CD8-positive, alpha-beta memory T cell (primary cell): ENCODE measurements around the gene TREX2. TPM values are rescaled to one million over a fixed set of nuclear protein-coding genes. Genes with fewer than 3 reads are reported as not detected.

Experiments used
- CTCF ChIA-PET: fragments of 350-600 bp; sonication (Branson Sonifier 250); formaldehyde crosslinking; loops from one replicate; lab custom pipeline; 2021; ENCODE audit warnings: antibody characterized with exemption; lab: Charles Lee
- POLR2A ChIA-PET: fragments of 350-600 bp; sonication (Branson Sonifier 250); formaldehyde crosslinking; loops from one replicate; lab custom pipeline; 2021; ENCODE audit warnings: antibody characterized with exemption; lab: Charles Lee
- DNase-seq, 5 donors: peaks; one replicate each; pipeline versions ENCODE4 v3.0.0 to v3.0.0-alpha.2; 2020 to 2022; ENCODE audit warnings: mixed read lengths in 1 of 5
- H3K27ac ChIP-seq: one replicate; pipeline ENCODE4 v1.7.0; 2013; ENCODE audit warnings: low read depth, mild to moderate bottlenecking, low read length, moderate library complexity
- H3K27me3 ChIP-seq: 2 replicates; pipeline ENCODE4 v1.7.0; 2013; ENCODE audit warnings: low read length, mild to moderate bottlenecking; ENCODE audit not compliant: insufficient read depth, poor library complexity, severe bottlenecking
- H3K36me3 ChIP-seq: 2 replicates; pipeline ENCODE4 v1.7.0; 2013; ENCODE audit warnings: mild to moderate bottlenecking, low read length, moderate library complexity; ENCODE audit not compliant: insufficient read depth
- H3K4me1 ChIP-seq: 2 replicates; pipeline ENCODE4 v1.7.0; 2013; ENCODE audit warnings: mild to moderate bottlenecking, low read length, moderate library complexity; ENCODE audit not compliant: insufficient read depth
- H3K4me3 ChIP-seq: 2 replicates; pipeline ENCODE4 v1.7.0; 2013; ENCODE audit warnings: mild to moderate bottlenecking, low read length
- H3K9me3 ChIP-seq: 2 replicates; pipeline ENCODE4 v1.7.0; 2013; ENCODE audit warnings: mild to moderate bottlenecking, low read length
- H3K27ac Mint-ChIP-seq, 8 donors: one replicate each; pipeline ENCODE4 v1.8.0; 2020 to 2021; ENCODE audit warnings: mixed read lengths in 8 of 8, mild to moderate bottlenecking in 6 of 8, inconsistent platforms in 3 of 8, moderate library complexity in 3 of 8
- H3K27me3 Mint-ChIP-seq, 2 donors: one replicate each; pipeline ENCODE4 v1.8.0; 2020 to 2021; ENCODE audit warnings: mixed read lengths in 2 of 2, mild to moderate bottlenecking in 1 of 2, moderate library complexity in 1 of 2
- H3K36me3 Mint-ChIP-seq, 3 donors: one replicate each; pipeline ENCODE4 v1.8.0; 2020 to 2021; ENCODE audit warnings: mixed read lengths in 3 of 3, inconsistent platforms in 1 of 3, mild to moderate bottlenecking in 1 of 3
- H3K4me1 Mint-ChIP-seq, 3 donors: one replicate each; pipeline ENCODE4 v1.8.0; 2020 to 2021; ENCODE audit warnings: mixed read lengths in 3 of 3, inconsistent platforms in 1 of 3, mild to moderate bottlenecking in 1 of 3
- H3K4me3 Mint-ChIP-seq, 7 donors: one replicate each; pipeline ENCODE4 v1.8.0; 2020 to 2021; ENCODE audit warnings: mixed read lengths in 7 of 7, mild to moderate bottlenecking in 6 of 7, moderate library complexity in 4 of 7, inconsistent platforms in 2 of 7
- H3K9me3 Mint-ChIP-seq, 5 donors: one replicate each; pipeline ENCODE4 v1.8.0; 2020 to 2022; ENCODE audit warnings: mixed read lengths in 5 of 5, mild to moderate bottlenecking in 3 of 5, moderate library complexity in 2 of 5, inconsistent platforms in 1 of 5
- polyA plus RNA-seq: library from polyadenylated mRNA; unstranded; fragments of 300-500 nt; fragmentation: Illumina TruSeq; gene quantifications from one replicate; pipeline ENCODE4 v1.2.3, GENCODE V29; 2021
- total RNA-seq, 2 experiments: library from RNA; stranded (reverse); gene quantifications; one replicate each; pipeline ENCODE4 v1.2.3, GENCODE V29; 2021

The TREX2 gene
- total and polyA plus RNA-seq, 3 experiments from 2014 or later = 0.77 to 2.3 (median 1.9) TPM

GRCh38 chrX:153444333-153445011 lies 1.4 kb downstream of the TREX2 start:
- Mint-ChIP-seq H3K36me3 (peaks cover 0 to 3% (median 0%) of the 10 kb centered on the region in 3 donors), H3K27ac (no peak overlapping the region), H3K4me3 (no peak overlapping the region), H3K27me3 (peaks cover 0 to 2% of the 10 kb centered on the region in 2 donors), H3K9me3 (peaks cover 0 to 2% (median 0%) of the 10 kb centered on the region in 5 donors), H3K4me1 (no peaks in the 10 kb centered on the region)
- Histone ChIP-seq H3K36me3 (no peaks in the 10 kb centered on the region), H3K9me3 (no peaks in the 10 kb centered on the region), H3K27ac (no peak overlapping the region), H3K4me1 (no peaks in the 10 kb centered on the region), H3K27me3 (no peaks in the 10 kb centered on the region), H3K4me3 (no peak overlapping the region)
- no peak for DNase-seq
- ChIA-PET CTCF (no interaction called here), POLR2A (no interaction called here)

GRCh38 chrX:153443476-153444332 lies 2.2 kb downstream of the TREX2 start:
- H3K4me3 ChIP-seq = no peak overlapping the region
- Mint-ChIP-seq H3K27me3 (peaks cover under 1 to 4% of the 10 kb centered on the region in 2 donors), H3K4me1 (no peaks in the 10 kb centered on the region), H3K4me3 (no peak overlapping the region), H3K9me3 (peaks cover 0 to 2% (median 0%) of the 10 kb centered on the region in 5 donors), H3K36me3 (peaks cover 0 to 2% (median 0%) of the 10 kb centered on the region in 3 donors), H3K27ac (peak overlapping the region in 1 of 8 donors; percentile 23)
- H3K27me3 ChIP-seq = no peaks in the 10 kb centered on the region
- no peak overlapping the region for H3K27ac ChIP-seq
- no peaks in the 10 kb centered on the region for H3K9me3 ChIP-seq
- no peaks in the 10 kb centered on the region for H3K4me1 ChIP-seq
- POLR2A ChIA-PET = no interaction called here
- H3K36me3 ChIP-seq = no peaks in the 10 kb centered on the region
- CTCF ChIA-PET = no interaction called here
- no peak for DNase-seq

DNA sequence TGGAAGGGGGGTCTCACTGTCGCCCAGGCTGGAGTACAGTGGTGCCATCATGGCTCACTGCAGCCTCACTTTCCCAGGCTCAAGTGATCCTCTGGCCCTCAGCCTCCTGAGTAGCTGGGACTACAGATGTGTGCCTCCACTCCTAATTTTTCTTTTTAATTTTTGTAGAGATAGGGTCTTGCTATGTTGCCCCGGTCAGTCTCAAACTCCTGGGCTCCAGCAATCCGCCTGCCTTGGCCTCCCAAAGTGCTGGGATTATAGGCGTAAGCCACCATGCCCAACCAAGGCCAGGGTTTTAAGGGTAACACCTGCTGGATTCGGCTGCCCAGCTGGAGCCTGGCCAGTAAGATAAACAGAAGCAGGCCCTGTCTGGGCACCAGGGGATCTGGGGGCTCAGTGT lies 3.4 kb downstream of the TREX2 start:
- CTCF ChIA-PET = no interaction called here
- Histone ChIP-seq H3K4me3 (no peak overlapping the region), H3K4me1 (no peaks in the 10 kb centered on the region), H3K9me3 (no peaks in the 10 kb centered on the region), H3K27me3 (no peaks in the 10 kb centered on the region), H3K36me3 (no peaks in the 10 kb centered on the region), H3K27ac (no peak overlapping the region)
- Mint-ChIP-seq H3K27ac (no peak overlapping the region), H3K4me1 (no peaks in the 10 kb centered on the region), H3K4me3 (no peak overlapping the region), H3K27me3 (peaks cover 6 to 8% of the 10 kb centered on the region in 2 donors), H3K36me3 (no peaks in the 10 kb centered on the region), H3K9me3 (peaks cover 0 to 2% (median 0%) of the 10 kb centered on the region in 5 donors)
- POLR2A ChIA-PET = no interaction called here
- no peak for DNase-seq

GRCh38 chrX:153441981-153442380 lies 3.9 kb downstream of the TREX2 start:
- H3K27ac ChIP-seq = no peak overlapping the region
- no peaks in the 10 kb centered on the region for H3K9me3 ChIP-seq
- Mint-ChIP-seq H3K27me3 (peaks cover 6 to 12% of the 10 kb centered on the region in 2 donors), H3K27ac (peak overlapping the region in 1 of 8 donors; percentile 54), H3K36me3 (no peaks in the 10 kb centered on the region), H3K9me3 (peaks cover 0 to 2% (median 0%) of the 10 kb centered on the region in 5 donors), H3K4me3 (no peak overlapping the region), H3K4me1 (no peaks in the 10 kb centered on the region)
- DNase-seq = no peak
- ChIA-PET CTCF (no interaction called here), POLR2A (no interaction called here)
- H3K4me3 ChIP-seq = no peak overlapping the region
- no peaks in the 10 kb centered on the region for H3K36me3 ChIP-seq
- H3K4me1 ChIP-seq = no peaks in the 10 kb centered on the region
- no peaks in the 10 kb centered on the region for H3K27me3 ChIP-seq

- Mint-ChIP-seq H3K36me3 (no peaks in the 10 kb centered on the region), H3K27ac (no peak overlapping the region), H3K9me3 (peaks cover 0 to 2% (median 0%) of the 10 kb centered on the region in 5 donors), H3K4me1 (no peaks in the 10 kb centered on the region), H3K27me3 (peaks cover 6 to 16% of the 10 kb centered on the region in 2 donors), H3K4me3 (no peak overlapping the region)
- ChIA-PET CTCF (no interaction called here), POLR2A (no interaction called here)
- Histone ChIP-seq H3K9me3 (no peaks in the 10 kb centered on the region), H3K27ac (no peak overlapping the region), H3K4me3 (no peak overlapping the region), H3K27me3 (no peaks in the 10 kb centered on the region), H3K4me1 (no peaks in the 10 kb centered on the region), H3K36me3 (no peaks in the 10 kb centered on the region)
- DNase-seq = no peak
Measured at GRCh38 chrX:153441296-153441695, 4.6 kb downstream of the TREX2 start.

- H3K27me3 ChIP-seq = no peaks in the 10 kb centered on the region
- no peaks in the 10 kb centered on the region for H3K9me3 ChIP-seq
- H3K27ac ChIP-seq = no peak overlapping the region
- Mint-ChIP-seq H3K4me1 (no peaks in the 10 kb centered on the region), H3K36me3 (no peaks in the 10 kb centered on the region), H3K4me3 (no peak overlapping the region), H3K9me3 (peaks cover 0 to 2% (median 0%) of the 10 kb centered on the region in 5 donors), H3K27ac (no peak overlapping the region), H3K27me3 (peaks cover 6 to 16% of the 10 kb centered on the region in 2 donors)
- DNase-seq = no peak
- CTCF ChIA-PET = no interaction called here
- H3K4me3 ChIP-seq = no peak overlapping the region
- H3K36me3 ChIP-seq = no peaks in the 10 kb centered on the region
- POLR2A ChIA-PET = no interaction called here
- H3K4me1 ChIP-seq = no peaks in the 10 kb centered on the region
Measured at GRCh38 chrX:153440556-153441135, 5.2 kb downstream of the TREX2 start.

GRCh38 chrX:153439977-153440376 lies 5.9 kb downstream of the TREX2 start:
- ChIA-PET POLR2A (no interaction called here), CTCF (no interaction called here)
- no peak overlapping the region for H3K4me3 Mint-ChIP-seq
- Histone ChIP-seq H3K27me3 (no peaks in the 10 kb centered on the region), H3K4me1 (no peaks in the 10 kb centered on the region), H3K4me3 (no peak overlapping the region), H3K9me3 (no peaks in the 10 kb centered on the region), H3K36me3 (no peaks in the 10 kb centered on the region), H3K27ac (no peak overlapping the region)
- H3K4me1 Mint-ChIP-seq = no peaks in the 10 kb centered on the region
- H3K27me3 Mint-ChIP-seq = peaks cover 6 to 16% of the 10 kb centered on the region in 2 donors
- H3K9me3 Mint-ChIP-seq = peaks cover 0 to 2% (median 0%) of the 10 kb centered on the region in 5 donors
- no peaks in the 10 kb centered on the region for H3K36me3 Mint-ChIP-seq
- DNase-seq = no peak
- H3K27ac Mint-ChIP-seq = no peak overlapping the region

DNA sequence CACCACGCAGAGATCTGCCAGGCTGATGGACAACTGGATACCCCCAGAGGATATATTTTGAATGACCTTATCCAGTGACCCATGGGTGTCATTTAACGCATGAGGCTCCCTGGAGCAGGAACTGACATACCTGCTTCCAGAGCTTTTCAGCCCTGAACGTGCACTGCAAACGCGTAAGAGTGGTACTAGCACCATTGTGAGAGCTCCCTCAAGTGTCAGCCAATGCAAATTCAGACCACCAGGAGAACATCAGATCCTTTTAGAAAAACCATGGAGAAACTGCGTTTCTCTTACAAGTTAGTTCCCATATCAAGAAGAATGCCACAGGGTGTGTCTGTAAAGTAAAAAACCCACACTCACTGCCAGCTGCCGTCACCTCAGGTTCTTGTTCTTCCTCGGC lies 7.3 kb downstream of the TREX2 start:
- H3K4me1 ChIP-seq = no peaks in the 10 kb centered on the region
- H3K4me3 Mint-ChIP-seq = peak overlapping the region in 1 of 7 donors; percentile 1
- no peaks in the 10 kb centered on the region for H3K36me3 Mint-ChIP-seq
- no peaks in the 10 kb centered on the region for H3K9me3 ChIP-seq
- no peak overlapping the region for H3K27ac Mint-ChIP-seq
- no peaks in the 10 kb centered on the region for H3K4me1 Mint-ChIP-seq
- DNase-seq = no peak
- ChIA-PET POLR2A (no interaction called here), CTCF (interaction anchor here (2.1 kb wide), 1 partner anchor 39 kb away, joined by 5 read pairs; no protein-coding TSS in a partner anchor)
- no peak overlapping the region for H3K27ac ChIP-seq
- H3K4me3 ChIP-seq = no peak overlapping the region
- peaks cover 6 to 24% of the 10 kb centered on the region in 2 donors for H3K27me3 Mint-ChIP-seq
- no peaks in the 10 kb centered on the region for H3K36me3 ChIP-seq
- H3K27me3 ChIP-seq = no peaks in the 10 kb centered on the region
- H3K9me3 Mint-ChIP-seq = peaks cover 0 to 2% (median 0%) of the 10 kb centered on the region in 5 donors
